Measurements from ENCODE around the gene COL6A5. TPM values are rescaled to one million over a fixed set of nuclear protein-coding genes. Genes with fewer than 3 reads are reported as not detected.

Gene COL6A5
- total and polyA plus RNA-seq, 9 of the 15 experiments (the other 6 are each of a cell fraction or from before 2014, with no cell fraction given), result 1.5 to 9.7 (median 5.6) TPM

GRCh38 chr3:130377960-130378676 lies 32.6 kb downstream of the COL6A5 start (continued):
- TF ChIP-seq ELF4 (CRISPR knock-in tag; IDR thresholded peaks at IDR 0.05), result no peak
- TF ChIP-seq ZFX (CRISPR knock-in tag; IDR thresholded peaks at IDR 0.05), result no peak
- no peak for TF ChIP-seq IFI16 (CRISPR knock-in tag; IDR thresholded peaks at IDR 0.05)
- peak; percentile 49; the same call in 1 of the 2 replicates for TF ChIP-seq POLR2AphosphoS5 (IDR thresholded peaks at IDR 0.05; ENCODE audit: control insufficient read depth, insufficient read depth, low read depth, low read length)
- TF ChIP-seq TSHZ1 (CRISPR knock-in tag; IDR thresholded peaks at IDR 0.05), result no peak
- no peak for TF ChIP-seq ZZZ3 (IDR thresholded peaks at IDR 0.05)
- TF ChIP-seq HDAC8 (tag; IDR thresholded peaks at IDR 0.05), result no peak
- TF ChIP-seq ESRRB (CRISPR knock-in tag; IDR thresholded peaks at IDR 0.05; ENCODE audit: borderline replicate concordance), result no peak
- no peak for TF ChIP-seq ZNF668 (CRISPR knock-in tag; IDR thresholded peaks at IDR 0.05)
- no peak for TF ChIP-seq SUPT5H (IDR thresholded peaks at IDR 0.05)
- no peak for TF ChIP-seq ZNF124 (CRISPR knock-in tag; IDR thresholded peaks at IDR 0.05)
- no peak for TF ChIP-seq BCOR (IDR thresholded peaks at IDR 0.05)
- TF ChIP-seq ZNF354B (CRISPR knock-in tag; IDR thresholded peaks at IDR 0.05), result no peak
- TF ChIP-seq U2AF1 (optimal IDR thresholded peaks at IDR 0.05; ENCODE audit: low read depth, low read length), result no peak
- no peak for TF ChIP-seq TEAD2 (tag; IDR thresholded peaks at IDR 0.05)
- peak; percentile 68 for TF ChIP-seq ZNF592 (IDR thresholded peaks at IDR 0.05)
- TF ChIP-seq LCOR (CRISPR knock-in tag; IDR thresholded peaks at IDR 0.05), result no peak
- TF ChIP-seq MLX (CRISPR knock-in tag; conservative IDR thresholded peaks at IDR 0.05), result no peak
- no peak for TF ChIP-seq FOS (IDR thresholded peaks at IDR 0.05; ENCODE audit: extremely low read depth, insufficient read length)
- TF ChIP-seq MAFF (IDR thresholded peaks at IDR 0.05; ENCODE audit: low read length), result no peak

Measured in K562 (cell line).